ENCODE measurements around the gene ZNF774. TPM values are rescaled to one million over a fixed set of nuclear protein-coding genes. Genes with fewer than 3 reads are reported as not detected.

Gene ZNF774
- total and polyA plus RNA-seq, 2 of the 13 experiments (the other 11 are each of a cell fraction or from before 2014, with no cell fraction given): 0.59 to 1.4 TPM

DNA sequence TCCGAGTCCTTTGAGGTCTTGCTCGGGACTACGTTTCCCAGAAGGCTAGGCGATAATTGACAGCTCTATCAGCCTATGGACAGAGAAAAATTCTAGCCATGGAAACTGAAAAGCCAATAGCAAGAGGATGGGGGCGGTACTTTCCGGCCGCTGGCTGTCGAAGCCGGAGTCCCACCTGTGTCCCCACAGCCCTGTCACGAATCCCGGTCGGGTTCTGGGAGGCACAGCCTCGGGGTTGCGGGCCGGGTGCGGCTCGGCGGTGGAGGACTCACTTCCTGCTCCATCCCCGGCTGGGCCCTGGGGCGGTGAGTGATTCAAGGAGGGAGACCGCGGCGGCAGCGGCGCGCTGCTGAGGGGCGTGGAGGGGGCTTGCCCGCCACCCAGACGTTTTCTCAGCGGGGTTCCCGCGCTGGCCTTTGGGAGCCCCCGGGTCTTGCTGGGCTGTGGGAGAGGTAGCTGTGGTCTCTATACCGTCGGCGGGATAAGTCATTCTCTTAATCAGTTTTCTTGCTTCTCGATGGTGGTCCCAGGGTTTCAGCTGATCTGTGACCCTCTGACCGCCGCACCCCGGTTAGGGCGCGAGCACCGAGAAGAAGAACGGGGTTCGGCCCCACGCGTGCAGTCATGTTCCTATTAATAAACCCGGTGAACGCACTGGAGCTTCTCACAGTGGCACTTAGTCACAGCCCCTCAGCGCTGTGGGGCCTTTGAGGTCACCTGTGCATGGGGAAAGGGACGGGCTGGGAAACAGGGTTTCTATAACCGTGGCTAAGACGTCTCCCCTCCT, at the start of gene ZNF774 (continued):
- TF ChIP-seq, protein P1, sequence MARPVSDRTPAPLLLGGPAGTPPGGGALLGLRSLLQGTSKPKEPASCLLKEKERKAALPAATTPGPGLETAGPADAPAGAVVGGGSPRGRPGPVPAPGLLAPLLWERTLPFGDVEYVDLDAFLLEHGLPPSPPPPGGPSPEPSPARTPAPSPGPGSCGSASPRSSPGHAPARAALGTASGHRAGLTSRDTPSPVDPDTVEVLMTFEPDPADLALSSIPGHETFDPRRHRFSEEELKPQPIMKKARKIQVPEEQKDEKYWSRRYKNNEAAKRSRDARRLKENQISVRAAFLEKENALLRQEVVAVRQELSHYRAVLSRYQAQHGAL (CRISPR knock-in tag; IDR thresholded peaks at IDR 0.05; ENCODE audit: not compliant biosample characterization): no peak
- TF ChIP-seq HNF4A (CRISPR knock-in tag; IDR thresholded peaks at IDR 0.05): no peak
- no peak; the same call in 1 of the 2 replicates for TF ChIP-seq ZBTB33 (CRISPR knock-in tag; IDR thresholded peaks at IDR 0.05)
- TF ChIP-seq, protein P2, sequence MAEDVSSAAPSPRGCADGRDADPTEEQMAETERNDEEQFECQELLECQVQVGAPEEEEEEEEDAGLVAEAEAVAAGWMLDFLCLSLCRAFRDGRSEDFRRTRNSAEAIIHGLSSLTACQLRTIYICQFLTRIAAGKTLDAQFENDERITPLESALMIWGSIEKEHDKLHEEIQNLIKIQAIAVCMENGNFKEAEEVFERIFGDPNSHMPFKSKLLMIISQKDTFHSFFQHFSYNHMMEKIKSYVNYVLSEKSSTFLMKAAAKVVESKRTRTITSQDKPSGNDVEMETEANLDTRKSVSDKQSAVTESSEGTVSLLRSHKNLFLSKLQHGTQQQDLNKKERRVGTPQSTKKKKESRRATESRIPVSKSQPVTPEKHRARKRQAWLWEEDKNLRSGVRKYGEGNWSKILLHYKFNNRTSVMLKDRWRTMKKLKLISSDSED (CRISPR knock-in tag; IDR thresholded peaks at IDR 0.05): no peak
- no peak for TF ChIP-seq MEIS1 (CRISPR knock-in tag; IDR thresholded peaks at IDR 0.05; ENCODE audit: borderline replicate concordance)
- TF ChIP-seq NFIB (CRISPR knock-in tag; IDR thresholded peaks at IDR 0.05; ENCODE audit: borderline replicate concordance): no peak
- TF ChIP-seq, protein P3, sequence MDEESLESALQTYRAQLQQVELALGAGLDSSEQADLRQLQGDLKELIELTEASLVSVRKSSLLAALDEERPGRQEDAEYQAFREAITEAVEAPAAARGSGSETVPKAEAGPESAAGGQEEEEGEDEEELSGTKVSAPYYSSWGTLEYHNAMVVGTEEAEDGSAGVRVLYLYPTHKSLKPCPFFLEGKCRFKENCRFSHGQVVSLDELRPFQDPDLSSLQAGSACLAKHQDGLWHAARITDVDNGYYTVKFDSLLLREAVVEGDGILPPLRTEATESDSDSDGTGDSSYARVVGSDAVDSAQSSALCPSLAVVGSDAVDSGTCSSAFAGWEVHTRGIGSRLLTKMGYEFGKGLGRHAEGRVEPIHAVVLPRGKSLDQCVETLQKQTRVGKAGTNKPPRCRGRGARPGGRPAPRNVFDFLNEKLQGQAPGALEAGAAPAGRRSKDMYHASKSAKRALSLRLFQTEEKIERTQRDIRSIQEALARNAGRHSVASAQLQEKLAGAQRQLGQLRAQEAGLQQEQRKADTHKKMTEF (CRISPR knock-in tag; IDR thresholded peaks at IDR 0.05): no peak
- TF ChIP-seq HNRNPL (IDR thresholded peaks at IDR 0.05; ENCODE audit: low read depth, low read length): no peak
- no peak for TF ChIP-seq ZNF3 (CRISPR knock-in tag; IDR thresholded peaks at IDR 0.05)
- TF ChIP-seq, protein P4, sequence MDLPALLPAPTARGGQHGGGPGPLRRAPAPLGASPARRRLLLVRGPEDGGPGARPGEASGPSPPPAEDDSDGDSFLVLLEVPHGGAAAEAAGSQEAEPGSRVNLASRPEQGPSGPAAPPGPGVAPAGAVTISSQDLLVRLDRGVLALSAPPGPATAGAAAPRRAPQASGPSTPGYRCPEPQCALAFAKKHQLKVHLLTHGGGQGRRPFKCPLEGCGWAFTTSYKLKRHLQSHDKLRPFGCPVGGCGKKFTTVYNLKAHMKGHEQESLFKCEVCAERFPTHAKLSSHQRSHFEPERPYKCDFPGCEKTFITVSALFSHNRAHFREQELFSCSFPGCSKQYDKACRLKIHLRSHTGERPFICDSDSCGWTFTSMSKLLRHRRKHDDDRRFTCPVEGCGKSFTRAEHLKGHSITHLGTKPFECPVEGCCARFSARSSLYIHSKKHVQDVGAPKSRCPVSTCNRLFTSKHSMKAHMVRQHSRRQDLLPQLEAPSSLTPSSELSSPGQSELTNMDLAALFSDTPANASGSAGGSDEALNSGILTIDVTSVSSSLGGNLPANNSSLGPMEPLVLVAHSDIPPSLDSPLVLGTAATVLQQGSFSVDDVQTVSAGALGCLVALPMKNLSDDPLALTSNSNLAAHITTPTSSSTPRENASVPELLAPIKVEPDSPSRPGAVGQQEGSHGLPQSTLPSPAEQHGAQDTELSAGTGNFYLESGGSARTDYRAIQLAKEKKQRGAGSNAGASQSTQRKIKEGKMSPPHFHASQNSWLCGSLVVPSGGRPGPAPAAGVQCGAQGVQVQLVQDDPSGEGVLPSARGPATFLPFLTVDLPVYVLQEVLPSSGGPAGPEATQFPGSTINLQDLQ (CRISPR knock-in tag; IDR thresholded peaks at IDR 0.05): no peak
- no peak for TF ChIP-seq ZNF672 (CRISPR knock-in tag; IDR thresholded peaks at IDR 0.05)
- TF ChIP-seq, protein P5, sequence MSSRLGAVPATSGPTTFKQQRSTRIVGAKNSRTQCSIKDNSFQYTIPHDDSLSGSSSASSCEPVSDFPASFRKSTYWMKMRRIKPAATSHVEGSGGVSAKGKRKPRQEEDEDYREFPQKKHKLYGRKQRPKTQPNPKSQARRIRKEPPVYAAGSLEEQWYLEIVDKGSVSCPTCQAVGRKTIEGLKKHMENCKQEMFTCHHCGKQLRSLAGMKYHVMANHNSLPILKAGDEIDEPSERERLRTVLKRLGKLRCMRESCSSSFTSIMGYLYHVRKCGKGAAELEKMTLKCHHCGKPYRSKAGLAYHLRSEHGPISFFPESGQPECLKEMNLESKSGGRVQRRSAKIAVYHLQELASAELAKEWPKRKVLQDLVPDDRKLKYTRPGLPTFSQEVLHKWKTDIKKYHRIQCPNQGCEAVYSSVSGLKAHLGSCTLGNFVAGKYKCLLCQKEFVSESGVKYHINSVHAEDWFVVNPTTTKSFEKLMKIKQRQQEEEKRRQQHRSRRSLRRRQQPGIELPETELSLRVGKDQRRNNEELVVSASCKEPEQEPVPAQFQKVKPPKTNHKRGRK (CRISPR knock-in tag; IDR thresholded peaks at IDR 0.05): no peak
- no peak for TF ChIP-seq ZSCAN12 (CRISPR knock-in tag; IDR thresholded peaks at IDR 0.05)
- TF ChIP-seq, protein P6, sequence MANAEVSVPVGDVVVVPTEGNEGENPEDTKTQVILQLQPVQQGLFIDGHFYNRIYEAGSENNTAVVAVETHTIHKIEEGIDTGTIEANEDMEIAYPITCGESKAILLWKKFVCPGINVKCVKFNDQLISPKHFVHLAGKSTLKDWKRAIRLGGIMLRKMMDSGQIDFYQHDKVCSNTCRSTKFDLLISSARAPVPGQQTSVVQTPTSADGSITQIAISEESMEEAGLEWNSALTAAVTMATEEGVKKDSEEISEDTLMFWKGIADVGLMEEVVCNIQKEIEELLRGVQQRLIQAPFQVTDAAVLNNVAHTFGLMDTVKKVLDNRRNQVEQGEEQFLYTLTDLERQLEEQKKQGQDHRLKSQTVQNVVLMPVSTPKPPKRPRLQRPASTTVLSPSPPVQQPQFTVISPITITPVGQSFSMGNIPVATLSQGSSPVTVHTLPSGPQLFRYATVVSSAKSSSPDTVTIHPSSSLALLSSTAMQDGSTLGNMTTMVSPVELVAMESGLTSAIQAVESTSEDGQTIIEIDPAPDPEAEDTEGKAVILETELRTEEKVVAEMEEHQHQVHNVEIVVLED (CRISPR knock-in tag; IDR thresholded peaks at IDR 0.05; ENCODE audit: borderline replicate concordance): 0 out of 2 replicates have a peak, but pooled peaks have one; percentile 14
- TF ChIP-seq AKAP8 (CRISPR knock-in tag; IDR thresholded peaks at IDR 0.05): no peak
